Large intestine (tissue), 3 donors: Measurements from ENCODE around the gene BPIFB4. TPM values are rescaled to one million over a fixed set of nuclear protein-coding genes. Genes with fewer than 3 reads are reported as not detected.
A peak's percentile ranks its signal among the peaks of the same experiment; 100 is the strongest.
"Not testable (repeated sequence)": the region's sequence is repeated elsewhere in the genome, so short reads cannot be mapped to it uniquely, and the experiment has no call there.

ENCODE experiments used
- DNase-seq, 2 donors: peaks; one replicate each; pipeline versions ENCODE4 v3.0.0 to v3.0.0-alpha.2; 2013
- H3K27ac ChIP-seq: one replicate; pipeline ENCODE4 v1.5.1; 2013; ENCODE audit warnings: low read length
- H3K27me3 ChIP-seq: 2 replicates; pipeline ENCODE4 v1.6.1; 2013; ENCODE audit warnings: low read length; ENCODE audit not compliant: control insufficient read depth, insufficient read depth
- H3K36me3 ChIP-seq: 2 replicates; pipeline ENCODE4 v1.6.1; 2013; ENCODE audit warnings: low read length; ENCODE audit not compliant: control insufficient read depth, insufficient read depth
- H3K4me1 ChIP-seq: one replicate; pipeline ENCODE4 v1.6.1; 2013; ENCODE audit warnings: low read length; ENCODE audit not compliant: control insufficient read depth, insufficient read depth
- H3K4me3 ChIP-seq: one replicate; pipeline ENCODE4 v1.5.1; 2013; ENCODE audit warnings: low read length
- H3K9me3 ChIP-seq: one replicate; pipeline ENCODE4 v1.6.1; 2013; ENCODE audit warnings: mild to moderate bottlenecking, low read depth, low read length, moderate library complexity; ENCODE audit not compliant: control insufficient read depth
- whole genome bisulfite sequencing: methylation state at CpG from one replicate; pipeline ENCODE4 v1.1.5; 2013; ENCODE audit warnings: low lambda C conversion rate; ENCODE audit not compliant: insufficient coverage; 5-methylcytosine and 5-hydroxymethylcytosine counted together
- polyA plus RNA-seq: library from polyadenylated mRNA; unstranded; fragments of 120-200 nt; gene quantifications from one replicate; pipeline ENCODE4 v1.2.1, GENCODE V29; 2013

Gene BPIFB4
- polyA plus RNA-seq, 1 donor: 0.12 TPM

DNA sequence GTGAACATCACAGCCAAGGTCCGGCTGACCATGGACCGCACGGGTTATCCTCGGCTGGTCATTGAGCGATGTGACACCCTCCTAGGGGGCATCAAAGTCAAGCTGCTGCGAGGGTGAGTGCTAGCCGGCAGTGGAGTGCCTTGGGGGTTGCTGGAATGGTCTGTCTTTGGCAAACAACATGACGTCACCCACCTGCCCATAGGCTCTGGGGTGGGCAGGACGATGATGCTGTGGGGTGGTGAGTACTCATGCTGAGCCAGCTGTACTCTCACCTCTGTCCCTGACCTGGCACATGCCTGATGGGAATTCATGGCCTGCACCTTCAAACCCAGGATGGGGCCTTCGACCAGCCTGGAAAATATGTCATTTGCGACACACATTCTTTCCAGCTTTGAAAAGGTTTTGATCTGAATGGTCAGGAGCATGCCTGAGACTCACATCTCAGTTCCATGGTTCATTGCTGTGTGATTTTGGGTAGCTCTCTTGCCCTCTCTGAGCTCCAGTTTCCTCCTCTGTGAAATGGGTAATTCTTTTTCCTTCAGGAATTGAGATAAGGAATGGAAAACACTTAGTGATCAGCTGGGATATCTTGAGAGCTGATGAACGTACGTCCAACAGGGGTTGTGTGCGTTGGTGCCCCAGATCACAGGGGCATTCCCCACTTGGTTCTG lies 6.7 kb downstream of the BPIFB4 start:
- no peaks in the 10 kb centered on the region for H3K27me3 ChIP-seq
- H3K4me1 ChIP-seq: no peaks in the 10 kb centered on the region
- H3K9me3 ChIP-seq: no peaks in the 10 kb centered on the region
- no peak for DNase-seq
- H3K36me3 ChIP-seq: no peaks in the 10 kb centered on the region
- no peak overlapping the region for H3K4me3 ChIP-seq
- no CpG with 5 or more reads among the region's 14 CpGs for WGBS
- no peak overlapping the region for H3K27ac ChIP-seq

DNA sequence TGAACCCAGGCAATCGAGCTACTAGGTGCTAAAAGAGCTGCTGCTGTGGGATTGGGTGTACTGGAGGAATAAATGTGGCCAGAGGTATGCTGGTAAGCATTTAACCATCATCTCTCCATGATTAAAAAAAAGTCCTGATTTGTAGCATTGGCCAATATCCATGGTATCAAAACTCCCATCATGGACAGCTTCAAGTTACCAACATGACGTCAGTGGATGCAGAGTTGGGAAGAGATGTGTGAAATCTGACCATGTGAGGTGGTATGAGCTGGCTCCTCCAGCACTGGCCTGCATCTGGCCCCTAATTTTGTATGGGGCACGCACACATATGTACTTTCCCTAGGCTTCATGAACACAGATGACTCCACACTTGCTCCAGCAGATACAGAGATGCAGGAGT lies 11.7 kb downstream of the BPIFB4 start:
- Histone ChIP-seq H3K27ac (no peak overlapping the region), H3K4me1 (no peaks in the 10 kb centered on the region), H3K27me3 (no peaks in the 10 kb centered on the region), H3K36me3 (no peaks in the 10 kb centered on the region), H3K9me3 (no peaks in the 10 kb centered on the region), H3K4me3 (no peak overlapping the region)
- no peak for DNase-seq
- WGBS: no CpG with 5 or more reads among the region's 3 CpGs

DNA sequence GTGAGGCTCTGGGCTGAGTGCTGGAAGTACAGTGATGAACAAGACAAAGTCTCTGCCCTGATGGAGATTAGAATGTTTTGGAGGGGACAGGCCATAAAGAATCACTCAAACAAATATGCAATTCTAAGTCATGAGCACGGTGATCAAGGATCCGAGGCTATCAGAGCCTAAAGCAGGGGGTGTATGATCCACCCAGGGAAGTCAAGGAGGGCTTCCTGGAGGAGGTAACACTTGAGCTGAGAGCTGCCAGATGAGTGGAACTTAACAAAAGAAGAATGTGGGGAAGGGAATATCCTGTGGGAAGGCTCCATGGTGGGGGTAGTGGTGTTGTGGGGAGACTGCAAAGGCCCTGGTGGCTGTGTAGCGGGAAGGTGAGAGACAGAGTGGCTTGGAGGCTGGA lies 12.2 kb downstream of the BPIFB4 start:
- H3K27me3 ChIP-seq: no peaks in the 10 kb centered on the region

GRCh38 chr20:33092361-33092760 lies 12.9 kb downstream of the BPIFB4 start:
- H3K27me3 ChIP-seq: no peaks in the 10 kb centered on the region
- H3K9me3 ChIP-seq: no peaks in the 10 kb centered on the region
- no peaks in the 10 kb centered on the region for H3K36me3 ChIP-seq
- no peak overlapping the region for H3K4me3 ChIP-seq
- H3K4me1 ChIP-seq: no peaks in the 10 kb centered on the region
- no peak overlapping the region for H3K27ac ChIP-seq
- no peak for DNase-seq
- WGBS: no CpG with 5 or more reads among the region's 3 CpGs

More for the DNA sequence above, 12.2 kb downstream of the BPIFB4 start:
- no peak overlapping the region for H3K4me3 ChIP-seq
- no peak for DNase-seq
- no peaks in the 10 kb centered on the region for H3K4me1 ChIP-seq
- no CpG with 5 or more reads among the region's 3 CpGs for WGBS
- H3K27ac ChIP-seq: no peak overlapping the region
- H3K9me3 ChIP-seq: no peaks in the 10 kb centered on the region
- no peaks in the 10 kb centered on the region for H3K36me3 ChIP-seq

DNA sequence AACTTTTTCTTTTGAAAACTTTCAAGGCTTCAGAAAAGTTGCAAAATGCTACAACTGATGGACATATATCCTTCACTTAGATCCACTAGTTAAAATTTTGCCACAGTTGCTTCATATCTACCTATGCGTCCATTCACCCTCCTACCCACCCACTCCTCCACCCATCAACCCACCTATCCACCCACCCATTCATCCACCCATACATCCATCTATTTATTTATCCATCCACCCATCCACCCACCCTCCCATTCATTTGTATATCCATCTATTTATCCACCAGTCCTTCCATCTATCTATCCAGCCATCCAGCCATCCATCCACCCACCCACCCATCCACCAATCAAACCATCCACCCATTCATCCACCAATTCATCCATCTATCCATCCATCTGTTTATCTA lies 13.6 kb downstream of the BPIFB4 start:
- no peaks in the 10 kb centered on the region for H3K36me3 ChIP-seq
- no peaks in the 10 kb centered on the region for H3K27me3 ChIP-seq
- no peak overlapping the region for H3K27ac ChIP-seq
- no CpG with 5 or more reads among the region's 1 CpG for WGBS
- no peak for DNase-seq
- H3K4me3 ChIP-seq: no peak overlapping the region
- no peaks in the 10 kb centered on the region for H3K4me1 ChIP-seq
- H3K9me3 ChIP-seq: no peaks in the 10 kb centered on the region

- no peak overlapping the region for H3K4me3 ChIP-seq
- H3K27me3 ChIP-seq: no peaks in the 10 kb centered on the region
- H3K4me1 ChIP-seq: no peaks in the 10 kb centered on the region
- no peak overlapping the region for H3K27ac ChIP-seq
- no peaks in the 10 kb centered on the region for H3K9me3 ChIP-seq
- WGBS: no CpG with 5 or more reads among the region's 1 CpG
- H3K36me3 ChIP-seq: no peaks in the 10 kb centered on the region
- DNase-seq: no peak
Observed at GRCh38 chr20:33093582-33093981, 14.1 kb downstream of the BPIFB4 start.

DNA sequence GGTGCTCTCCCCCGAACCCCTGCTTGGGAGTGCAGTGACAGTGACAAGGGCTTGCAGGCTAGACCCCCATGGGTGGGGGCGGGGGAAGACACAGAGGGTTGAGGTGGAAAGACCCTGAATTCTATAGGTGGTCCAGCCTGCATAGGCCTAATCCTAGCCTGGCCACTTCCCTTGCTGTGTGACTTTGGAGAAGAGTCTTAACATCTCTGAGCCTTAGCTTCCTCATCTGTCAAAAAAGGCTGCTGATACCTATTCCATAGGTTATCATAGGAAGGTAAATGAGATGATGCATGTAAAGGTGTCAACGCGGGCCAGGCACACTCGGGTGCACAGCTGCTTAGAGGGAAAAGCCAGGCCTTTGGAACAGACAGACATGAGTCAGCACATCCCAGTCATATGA lies 15.8 kb downstream of the BPIFB4 start:
- Histone ChIP-seq H3K36me3 (no peaks in the 10 kb centered on the region), H3K4me1 (no peaks in the 10 kb centered on the region), H3K4me3 (no peak overlapping the region), H3K9me3 (no peaks in the 10 kb centered on the region), H3K27ac (no peak overlapping the region), H3K27me3 (no peaks in the 10 kb centered on the region)
- WGBS: no CpG with 5 or more reads among the region's 5 CpGs
- no peak for DNase-seq

GRCh38 chr20:33095902-33096584 lies 16.6 kb downstream of the BPIFB4 start:
- no CpG with 5 or more reads among the region's 6 CpGs for WGBS
- H3K27ac ChIP-seq, H3K4me3 ChIP-seq, H3K9me3 ChIP-seq, H3K36me3 ChIP-seq, H3K4me1 ChIP-seq, H3K27me3 ChIP-seq: not testable (repeated sequence)
- DNase-seq: peak; percentile 12 to 34

- Histone ChIP-seq H3K9me3 (no peaks in the 10 kb centered on the region), H3K4me3 (no peak overlapping the region), H3K27me3 (no peaks in the 10 kb centered on the region), H3K4me1 (no peaks in the 10 kb centered on the region), H3K36me3 (no peaks in the 10 kb centered on the region), H3K27ac (no peak overlapping the region)
- no CpG with 5 or more reads among the region's 4 CpGs for WGBS
- no peak for DNase-seq
Observed at GRCh38 chr20:33097001-33097400, 17.6 kb downstream of the BPIFB4 start.

GRCh38 chr20:33099843-33100538 lies 20.5 kb downstream of the BPIFB4 start:
- H3K9me3 ChIP-seq: no peaks in the 10 kb centered on the region
- no peaks in the 10 kb centered on the region for H3K27me3 ChIP-seq
- no peak for DNase-seq
- H3K4me1 ChIP-seq: no peaks in the 10 kb centered on the region
- H3K27ac ChIP-seq: no peak overlapping the region
- H3K36me3 ChIP-seq: no peaks in the 10 kb centered on the region
- no peak overlapping the region for H3K4me3 ChIP-seq
- WGBS: no CpG with 5 or more reads among the region's 10 CpGs
